Endothelial cell of umbilical vein (primary cell): ENCODE results near the gene ZFYVE28. TPM values are rescaled to one million over a fixed set of nuclear protein-coding genes. Genes with fewer than 3 reads are reported as not detected.

ENCODE experiments used
- BruUV-seq: library from RNA; stranded (reverse); fragments of 400-500 nt; replicated peaks from 2 replicates; lab custom pipeline; 2021; lab: Mats Ljungman, UMichigan
- CTCF ChIA-PET: fragments of 300-600, 350-600 bp; sonication (Branson Sonifier 250); formaldehyde crosslinking; loops from one replicate; lab custom pipeline; 2021; ENCODE audit warnings: antibody characterized with exemption, inconsistent platforms; lab: Charles Lee
- POLR2A ChIA-PET: fragments of 300-600, 350-600 bp; sonication (Branson Sonifier 250); formaldehyde crosslinking; loops from one replicate; lab custom pipeline; 2021; ENCODE audit warnings: antibody characterized with exemption, inconsistent platforms; lab: Charles Lee
- DNase-seq: peaks from one replicate; pipeline ENCODE4 v3.0.0-alpha.2; 2011; ENCODE audit warnings: low read depth, low spot score
- FAIRE-seq: peaks from 2 replicates; lab custom pipeline; 2011; peaks lifted over from hg19 to GRCh38; lab: Jason Lieb, UNC
- H2AFZ ChIP-seq: 2 replicates; pipeline ENCODE4 v1.6.0; 2012; ENCODE audit warnings: low read depth, low read length, control low read depth, inconsistent platforms
- H3K27ac ChIP-seq: 2 replicates; pipeline ENCODE4 v1.5.1; 2011; ENCODE audit warnings: low read depth, mild to moderate bottlenecking, control low read depth, low read length, moderate library complexity; ENCODE audit not compliant: insufficient read depth
- H3K27me3 ChIP-seq, 2 experiments: 2 replicates each; pipeline versions ENCODE4 v1.6.0 to v1.6.1; 2011; ENCODE audit warnings: low read length in 2 of 2, mixed read lengths in 1 of 2; ENCODE audit not compliant: control insufficient read depth in 2 of 2, insufficient read depth in 2 of 2
- H3K36me3 ChIP-seq, 2 experiments: 2 replicates in 1 of 2; 3 replicates in 1 of 2; pipeline ENCODE4 v1.5.1; 2011; ENCODE audit warnings: low read length in 2 of 2, mild to moderate bottlenecking in 1 of 2, moderate library complexity in 1 of 2; ENCODE audit not compliant: control insufficient read depth in 2 of 2, insufficient read depth in 2 of 2; ENCODE audit errors: extremely low read depth in 1 of 2
- H3K4me1 ChIP-seq: 3 replicates; pipeline ENCODE4 v1.5.1; 2011; ENCODE audit warnings: mild to moderate bottlenecking, low read length; ENCODE audit not compliant: control insufficient read depth, insufficient read depth; ENCODE audit errors: extremely low read depth
- H3K4me2 ChIP-seq: 2 replicates; pipeline ENCODE4 v1.6.1; 2011; ENCODE audit warnings: low read length, control low read depth, mixed read lengths; ENCODE audit not compliant: insufficient read depth
- H3K4me3 ChIP-seq, 3 experiments: fragments of 200-600 bp in 1 of 3; sonication (generic), shearing (Covaris generic) in 1 of 3; replicated peaks in 1 of 3; 2 replicates each; pipeline ENCODE4 v1.5.1; 2011 to 2016; ENCODE audit warnings: control low read depth in 3 of 3, low read length in 3 of 3, mild to moderate bottlenecking in 2 of 3, inconsistent platforms in 1 of 3, low read depth in 1 of 3, moderate library complexity in 1 of 3; ENCODE audit not compliant: insufficient read depth in 1 of 3
- H3K79me2 ChIP-seq: 2 replicates; pipeline ENCODE4 v1.6.0; 2012; ENCODE audit warnings: low read length, inconsistent platforms; ENCODE audit not compliant: control insufficient read depth, insufficient read depth
- H3K9ac ChIP-seq: replicated peaks from 2 replicates; pipeline ENCODE3; 2011; ENCODE audit warnings: low read length, control low read depth; ENCODE audit not compliant: insufficient read depth; ENCODE audit errors: extremely low read depth
- H3K9me1 ChIP-seq: replicated peaks from 3 replicates; pipeline ENCODE4 v1.6.0; 2011; ENCODE audit warnings: mild to moderate bottlenecking, low read length; ENCODE audit not compliant: control insufficient read depth, insufficient read depth; ENCODE audit errors: extremely low read depth
- H3K9me3 ChIP-seq: replicated peaks from 2 replicates; pipeline ENCODE4 v1.5.1; 2012; ENCODE audit warnings: low read length, inconsistent platforms; ENCODE audit not compliant: control insufficient read depth, insufficient read depth
- H4K20me1 ChIP-seq: replicated peaks from 2 replicates; pipeline ENCODE3; 2011; ENCODE audit warnings: mild to moderate bottlenecking, low read length; ENCODE audit not compliant: control insufficient read depth, insufficient read depth; ENCODE audit errors: extremely low read depth
- CTCF ChIP-seq, 2 donors: IDR thresholded peaks; 1 replicate in 1 of 2; 2 replicates in 1 of 2; pipeline ENCODE4 v1.5.1; 2011; ENCODE audit warnings: low read length in 2 of 2, mild to moderate bottlenecking in 2 of 2, moderate library complexity in 2 of 2, control low read depth in 1 of 2, inconsistent platforms in 1 of 2, low read depth in 1 of 2; ENCODE audit not compliant: insufficient read depth in 1 of 2; ENCODE audit errors: extremely low read depth in 1 of 2
- EZH2 ChIP-seq: IDR thresholded peaks from 2 replicates; pipeline ENCODE4 v1.6.1; 2012; ENCODE audit warnings: borderline replicate concordance, low read depth, mild to moderate bottlenecking, moderate library complexity, low read length, inconsistent platforms; ENCODE audit not compliant: severe bottlenecking
- FOS ChIP-seq: IDR thresholded peaks from 2 replicates; pipeline ENCODE4 v1.6.1; 2011; ENCODE audit warnings: mild to moderate bottlenecking, low read length, moderate library complexity, borderline replicate concordance; ENCODE audit not compliant: insufficient read depth
- GATA2 ChIP-seq: IDR thresholded peaks from 2 replicates; pipeline ENCODE4 v1.7.0; 2011; ENCODE audit warnings: low read depth, mild to moderate bottlenecking, moderate library complexity, mixed read lengths, low read length; ENCODE audit not compliant: insufficient read length, insufficient read depth
- JUN ChIP-seq: IDR thresholded peaks from 2 replicates; pipeline ENCODE4 v1.6.1; 2011; ENCODE audit warnings: borderline replicate concordance, low read depth; ENCODE audit not compliant: insufficient read length, insufficient read depth
- MAX ChIP-seq: IDR thresholded peaks from 2 replicates; pipeline ENCODE4 v1.6.1; 2011; ENCODE audit not compliant: insufficient read depth, insufficient read length
- MYC ChIP-seq: IDR thresholded peaks from one replicate; pipeline ENCODE4 v1.6.1; 2011; ENCODE audit warnings: mild to moderate bottlenecking, low read depth, low read length
- POLR2A ChIP-seq: IDR thresholded peaks from 2 replicates; pipeline ENCODE4 v1.6.1; 2012; ENCODE audit warnings: low read depth, mild to moderate bottlenecking, control low read depth, low read length
- POLR2AphosphoS5 ChIP-seq: IDR thresholded peaks from 2 replicates; pipeline ENCODE4 v1.6.1; 2012; ENCODE audit warnings: low read depth, mild to moderate bottlenecking, control low read depth, low read length, moderate library complexity; ENCODE audit not compliant: insufficient read depth
- dilution Hi-C: fragments of 300-500 bp; cut with MboI; formaldehyde crosslinking; loops from one replicate; pipeline ENCODE4 v1.15.0; 2019; ENCODE audit warnings: low sequenced_read_pairs; ENCODE audit not compliant: extremely low pct_ligation_motif_present
- intact Hi-C: fragments of 100-400 bp; cut with micrococcal nuclease; formaldehyde crosslinking; loops from one replicate; pipeline ENCODE4 v1.10.0; 2022
- polyA plus RNA-seq, 4 experiments: library from polyadenylated mRNA; depleted of rRNA in 3 of 4; stranded (reverse) in 3 of 4; unstranded in 1 of 4; fragments of >200 nt; gene quantifications; 2 replicates each; pipeline versions ENCODE4 v1.2.1 to v1.2.3, GENCODE V29; 2011 to 2012; ENCODE audit warnings: missing spikeins in 1 of 4
- total RNA-seq: library from RNA; stranded (reverse); gene quantifications from 2 replicates; pipeline ENCODE4 v1.2.3, GENCODE V29; 2021

ZFYVE28 gene
- total and polyA plus RNA-seq, 2 donors (not counting 3 experiments of a cell fraction or from before 2014, with no cell fraction given) = 5.8 to 7.1 TPM

- peaks cover 19% of the 10 kb centered on the region for H3K79me2 ChIP-seq
- BruUV-seq = no TSS peak
- no peaks in the 10 kb centered on the region for H3K36me3 ChIP-seq
- intact Hi-C loops (no loop called here), dilution Hi-C loops (no loop called here)
- no peaks in the 10 kb centered on the region for H4K20me1 ChIP-seq
- H3K4me1 ChIP-seq = peaks cover 14% of the 10 kb centered on the region
- no peaks in the 10 kb centered on the region for H3K9me1 ChIP-seq
- TF ChIP-seq MYC (no peak), JUN (no peak), POLR2AphosphoS5 (no peak), CTCF (IDR thresholded peaks at IDR 0.05; ENCODE audit: extremely low read depth in 1 of 2, insufficient read depth in 1 of 2, low read depth in 1 of 2, low read length in 2 of 2) (no peak), GATA2 (no peak), MAX (no peak), POLR2A (no peak), FOS (no peak), EZH2 (no peak)
- no peak overlapping the region for H3K9ac ChIP-seq
- H3K27ac ChIP-seq = no peak overlapping the region
- H3K9me3 ChIP-seq = no peaks in the 10 kb centered on the region
- no peaks in the 10 kb centered on the region for H3K27me3 ChIP-seq
- no peak overlapping the region for H3K4me3 ChIP-seq
- H3K4me2 ChIP-seq = no peak overlapping the region
- DNase-seq = no peak
- POLR2A ChIA-PET = no interaction called here
- no peak overlapping the region for H2AFZ ChIP-seq
- FAIRE-seq = no peak
- CTCF ChIA-PET = interaction anchor here (1.1 to 1.3 kb wide), 2 partner anchors 8 to 187 kb away, joined by 4 to 6 read pairs; no protein-coding TSS in a partner anchor
Observed at GRCh38 chr4:2406920-2407319, 11.5 kb downstream of the ZFYVE28 start.
